Activated CD4-positive, alpha-beta T cell treated with anti-CD3 and anti-CD28 coated beads, Interleukin-2, Interleukin-4, amounts not matched to agents 100 ng/mL and 50 ng/mL, durations not matched to agents 16 hours and 8 hours (primary cell): ENCODE measurements around the gene TYK2.

Experiments used
- DNase-seq: peaks from one replicate; pipeline ENCODE4 v3.0.0-alpha.2; 2020; ENCODE audit warnings: low spot score

TYK2 gene

GRCh38 chr19:10333758-10334587 lies 46.4 kb downstream of the TYK2 start:
- DNase-seq, result no peak

- peak; percentile 99 for DNase-seq
Measured at GRCh38 chr19:10332965-10333757, 47.2 kb downstream of the TYK2 start, which contains the start of gene RAVER1. Gene RAVER1, minus strand, starts transcription at chr19:10333529. Its CDS starts 22 bp downstream, at chr19:10333507.

- DNase-seq, result no peak
Measured at GRCh38 chr19:10332158-10332964, 48.0 kb downstream of the TYK2 start.

- DNase-seq, result no peak
Measured at GRCh38 chr19:10329555-10329954, 50.8 kb downstream of the TYK2 start.

- no peak for DNase-seq
Measured at GRCh38 chr19:10328558-10329429, 51.6 kb downstream of the TYK2 start.

- no peak for DNase-seq
Measured at GRCh38 chr19:10327793-10328192, 52.6 kb downstream of the TYK2 start.

- DNase-seq, result no peak
Measured at GRCh38 chr19:10325732-10326131, 54.6 kb downstream of the TYK2 start.

GRCh38 chr19:10321874-10322835 lies 58.2 kb downstream of the TYK2 start:
- no peak for DNase-seq

GRCh38 chr19:10321417-10321797 lies 59.0 kb downstream of the TYK2 start:
- DNase-seq, result no peak

GRCh38 chr19:10320602-10321416 lies 59.6 kb downstream of the TYK2 start:
- DNase-seq, result no peak

GRCh38 chr19:10318807-10319682 lies 61.3 kb downstream of the TYK2 start:
- no peak for DNase-seq

GRCh38 chr19:10317857-10318462 lies 62.4 kb downstream of the TYK2 start:
- no peak for DNase-seq

GRCh38 chr19:10317045-10317856 lies 63.1 kb downstream of the TYK2 start:
- no peak for DNase-seq

- DNase-seq, result no peak
Measured at GRCh38 chr19:10316229-10317044, 63.9 kb downstream of the TYK2 start.

- peak; percentile 92 for DNase-seq
Measured at GRCh38 chr19:10315335-10316214, 64.8 kb downstream of the TYK2 start, which contains the start of gene FDX2. Gene FDX2, minus strand, starts transcription at chr19:10316015. Its CDS starts 19 bp downstream, at chr19:10315996.
